HepG2 (cell line): ENCODE results near the gene ATRIP. TPM values are rescaled to one million over a fixed set of nuclear protein-coding genes. Genes with fewer than 3 reads are reported as not detected.

Experiments used
- ATAC-seq: fragments of 200-7000 bp; cut with Tn5 transposase; 3 replicates; pipeline ENCODE4 v1.9.1; 2020; ENCODE audit warnings: mild to moderate bottlenecking, moderate library complexity
- Bru-seq: library from RNA; stranded (reverse); fragments of 400-500 nt; gene quantifications from one replicate; lab custom pipeline; 2021; lab: Mats Ljungman, UMichigan
- BruChase-seq, 2 experiments: library from RNA; stranded (reverse); fragments of 400-500 nt; gene quantifications; one replicate each; lab custom pipeline; 2021; lab: Mats Ljungman, UMichigan
- BruUV-seq: library from RNA; stranded (reverse); fragments of 400-500 nt; replicated peaks from 2 replicates; lab custom pipeline; 2021; lab: Mats Ljungman, UMichigan
- CTCF ChIA-PET: fragments of 300-600 bp; formaldehyde crosslinking; extraction: SDS; loops from one replicate; lab custom pipeline; 2021; ENCODE audit warnings: low total read pairs, inconsistent platforms, low intra/inter-chr PET ratio; lab: Yijun Ruan, JAX
- POLR2A ChIA-PET: fragments of 350-600 bp; sonication (Branson Sonifier 250); formaldehyde crosslinking; loops from one replicate; lab custom pipeline; 2020; ENCODE audit warnings: antibody characterized with exemption, inconsistent platforms; lab: Yijun Ruan, JAX
- DNase-seq: peaks from one replicate; pipeline ENCODE4 v3.0.0-alpha.2; 2015; ENCODE audit warnings: low spot score
- FAIRE-seq: peaks from 3 replicates; lab custom pipeline; 2011; peaks lifted over from hg19 to GRCh38; lab: Jason Lieb, UNC
- H2AFZ ChIP-seq: one replicate; pipeline ENCODE4 v1.6.1; 2011; ENCODE audit warnings: low read length, inconsistent platforms
- H3K27ac ChIP-seq: fragments of 300-600 bp; 3 replicates; pipeline ENCODE4 v1.8.0; 2011; ENCODE audit warnings: mixed run types, mild to moderate bottlenecking, mixed read lengths, low read length, inconsistent platforms; ENCODE audit not compliant: insufficient read depth; ENCODE audit errors: extremely low read length
- H3K27me3 ChIP-seq, 2 experiments: fragments of 200-600 bp in 1 of 2; 2 replicates in 1 of 2; 3 replicates in 1 of 2; pipeline versions ENCODE4 v1.6.0 to v1.8.0; 2011; ENCODE audit warnings: low read length in 2 of 2, mild to moderate bottlenecking in 2 of 2, moderate library complexity in 2 of 2, inconsistent platforms in 1 of 2; ENCODE audit not compliant: insufficient read depth in 2 of 2, control insufficient read depth in 1 of 2
- H3K36me3 ChIP-seq, 2 experiments: fragments of 200-600 bp in 1 of 2; replicated peaks in 1 of 2; 2 replicates in 1 of 2; 3 replicates in 1 of 2; pipeline versions ENCODE4 v1.5.1 to v1.8.0; 2011; ENCODE audit warnings: low read length in 2 of 2, inconsistent platforms in 1 of 2; ENCODE audit not compliant: insufficient read depth in 2 of 2, control insufficient read depth in 1 of 2
- H3K4me1 ChIP-seq: 2 replicates; pipeline ENCODE4 v1.5.1; 2012; ENCODE audit warnings: low read length, inconsistent platforms; ENCODE audit not compliant: insufficient read depth
- H3K4me2 ChIP-seq: 2 replicates; pipeline ENCODE4 v1.6.0; 2011; ENCODE audit warnings: low read depth, low read length, inconsistent platforms
- H3K4me3 ChIP-seq, 3 experiments: fragments of 200-600 bp in 1 of 3; sonication (generic), shearing (Covaris generic) in 1 of 3; replicated peaks in 1 of 3; 2 replicates each; pipeline ENCODE4 v1.5.1; 2011 to 2016; ENCODE audit warnings: low read length in 3 of 3, inconsistent platforms in 2 of 3, low read depth in 2 of 3, mild to moderate bottlenecking in 2 of 3, control low read depth in 1 of 3, mixed read lengths in 1 of 3; ENCODE audit not compliant: insufficient read depth in 1 of 3
- H3K79me2 ChIP-seq: one replicate; pipeline ENCODE4 v1.6.1; 2011; ENCODE audit warnings: low read length, inconsistent platforms; ENCODE audit not compliant: insufficient read depth
- H3K9ac ChIP-seq: 2 replicates; pipeline ENCODE4 v1.6.0; 2011; ENCODE audit warnings: mild to moderate bottlenecking, low read depth, low read length, inconsistent platforms; ENCODE audit not compliant: insufficient read depth
- H3K9me3 ChIP-seq: 2 replicates; pipeline ENCODE4 v1.5.1; 2012; ENCODE audit warnings: mild to moderate bottlenecking, low read length
- H4K20me1 ChIP-seq: 2 replicates; pipeline ENCODE4 v1.6.0; 2011; ENCODE audit warnings: inconsistent platforms, mild to moderate bottlenecking, low read length, moderate library complexity; ENCODE audit not compliant: insufficient read depth
- CBX2 ChIP-seq, 2 experiments: fragments of 200-600 bp in 1 of 2; sonication (generic); formaldehyde crosslinking in 1 of 2; IDR thresholded peaks; 2 replicates each; pipeline versions ENCODE4 v1.7.0 to v1.8.1; 2018 to 2022; ENCODE audit warnings: low read depth in 2 of 2, low read length in 1 of 2, mild to moderate bottlenecking in 1 of 2, missing genetic modification reagents in 1 of 2
- ZNF574 ChIP-seq: sonication (generic); formaldehyde crosslinking; IDR thresholded peaks from 2 replicates; pipeline ENCODE4 v1.4.0; 2020; ENCODE audit warnings: missing genetic modification reagents
- ZNF766 ChIP-seq: sonication (generic); formaldehyde crosslinking; IDR thresholded peaks from 2 replicates; pipeline ENCODE4 v1.5.0; 2020; ENCODE audit warnings: missing genetic modification reagents, borderline replicate concordance
- WGBS: methylation state at CpG from one replicate; pipeline ENCODE4 v1.1.6; 2017; ENCODE audit warnings: low lambda C conversion rate; 5-methylcytosine and 5-hydroxymethylcytosine counted together
- in situ Hi-C: cut with HindIII; loops from 2 replicates; pipeline ENCODE4 v1.10.0; 2017; ENCODE audit warnings: low pct_unique_long_range_greater_than_20kb; ENCODE audit not compliant: extremely low pct_ligation_motif_present
- intact Hi-C: fragments of 100-400 bp; cut with micrococcal nuclease; formaldehyde crosslinking; loops from one replicate; pipeline ENCODE4 v1.10.0; 2022; ENCODE audit not compliant: unreplicated experiment
- long read RNA-seq, 2 experiments: library from RNA in 1 of 2; library from polyadenylated mRNA in 1 of 2; stranded (forward) in 1 of 2; unstranded in 1 of 2; transcript quantifications; one replicate each; pipeline ENCODE4 v2.0.0, GENCODE V29; 2019 to 2022
- polyA minus RNA-seq, 3 experiments: library from RNA; depleted of rRNA, polyadenylated mRNA; stranded (reverse); fragments of >200 nt; gene quantifications; 2 replicates each; pipeline ENCODE4 v1.2.3, GENCODE V29; 2011; ENCODE audit warnings: low replicate concordance in 1 of 3
- polyA plus RNA-seq, 8 experiments: library from polyadenylated mRNA; depleted of rRNA in 3 of 8; stranded (reverse) in 7 of 8; unstranded in 1 of 8; fragments of >200 nt; fragmentation: Illumina TruSeq in 4 of 8; extraction: Trizol in 4 of 8; gene quantifications; 2 replicates each; pipeline versions ENCODE4 v1.2.1 to v1.2.3, GENCODE V29; 2011 to 2016; ENCODE audit warnings: low read depth in 4 of 8, missing spikeins in 1 of 8, mixed read lengths in 1 of 8; ENCODE audit not compliant: insufficient read depth in 1 of 8
- total RNA-seq, 5 experiments: library from RNA; depleted of rRNA; stranded (reverse); fragments of >200 nt; fragmentation: Illumina TruSeq; extraction: Trizol; gene quantifications; 2 replicates each; pipeline ENCODE4 v1.2.3, GENCODE V29; 2016; ENCODE audit warnings: low read depth in 1 of 5
- TF ChIP-seq, protein P1 (sequence below): sonication (generic); formaldehyde crosslinking; IDR thresholded peaks from 2 replicates; pipeline ENCODE4 v1.4.0; 2020; ENCODE audit warnings: mild to moderate bottlenecking, low read depth, missing genetic modification reagents
- TF ChIP-seq, protein P2 (sequence below): sonication (generic); formaldehyde crosslinking; IDR thresholded peaks from 2 replicates; pipeline ENCODE4 v1.4.0; 2020; ENCODE audit warnings: mild to moderate bottlenecking, missing genetic modification reagents

ATRIP gene
- total RNA-seq (2016; rRNA removed; fragmentation: Illumina TruSeq; extraction: Trizol) = 11.4 and 12.5 TPM in 2 replicates
- 2.6 and 2.7 TPM in 2 replicates for total RNA-seq (2016; cell fraction: cytosol; rRNA removed; fragmentation: Illumina TruSeq; extraction: Trizol; ENCODE audit: low read depth)
- 9.5 and 10.4 TPM in 2 replicates for total RNA-seq (2016; cell fraction: insoluble cytoplasmic fraction; rRNA removed; fragmentation: Illumina TruSeq; extraction: Trizol)
- 2.4 and 3.4 TPM in 2 replicates for total RNA-seq (2016; cell fraction: membrane; rRNA removed; fragmentation: Illumina TruSeq; extraction: Trizol)
- 7.4 and 11.0 TPM in 2 replicates for total RNA-seq (2016; cell fraction: nucleus; rRNA removed; fragmentation: Illumina TruSeq; extraction: Trizol)
- 5.1 and 5.3 TPM in 2 replicates for polyA plus RNA-seq (2011; rRNA removed)
- polyA plus RNA-seq (2011; cell fraction: cytosol; rRNA removed) = 3.7 and 4.7 TPM in 2 replicates
- polyA plus RNA-seq (2011; cell fraction: nucleus; rRNA removed) = 12.6 and 13.3 TPM in 2 replicates
- 3.2 and 4.1 TPM in 2 replicates for polyA plus RNA-seq (2012)
- 0.97 and 1.0 TPM in 2 replicates for polyA plus RNA-seq (2016; cell fraction: cytosol; fragmentation: Illumina TruSeq; extraction: Trizol; ENCODE audit: low read depth)
- polyA plus RNA-seq (2016; cell fraction: insoluble cytoplasmic fraction; fragmentation: Illumina TruSeq; extraction: Trizol; ENCODE audit: low read depth) = 7.8 and 11.5 TPM in 2 replicates
- polyA plus RNA-seq (2016; cell fraction: membrane; fragmentation: Illumina TruSeq; extraction: Trizol; ENCODE audit: low read depth) = 1.2 and 1.5 TPM in 2 replicates
- 14.7 and 21.6 TPM in 2 replicates for polyA plus RNA-seq (2016; cell fraction: nucleus; fragmentation: Illumina TruSeq; extraction: Trizol; ENCODE audit: insufficient read depth, low read depth)
- polyA minus RNA-seq (2011; rRNA and poly(A)+ RNA removed; ENCODE audit: low replicate concordance) = 11.5 and 35.8 TPM in 2 replicates
- polyA minus RNA-seq (2011; cell fraction: cytosol; rRNA and poly(A)+ RNA removed) = 2.1 and 3.8 TPM in 2 replicates
- 5.2 and 9.8 TPM in 2 replicates for polyA minus RNA-seq (2011; cell fraction: nucleus; rRNA and poly(A)+ RNA removed)
- percentile 58 among the genes with signal in this experiment for Bru-seq, nascent RNA
- BruChase-seq, experiment 1, labeled RNA remaining after a 6-hour chase = percentile 62 among the genes with signal in this experiment
- BruChase-seq, experiment 2, labeled RNA remaining after a 2-hour chase = percentile 60 among the genes with signal in this experiment
- long read RNA-seq, experiment 1, full-length matches to known transcripts = 1 of 4 reads
- long read RNA-seq, experiment 1, partial matches to known transcripts = 1 of 4 reads
- long read RNA-seq, experiment 1, other reads (novel, unspliced or antisense) = 2 of 4 reads
- long read RNA-seq, experiment 2, full-length matches to known transcripts = 3 of 10 reads
- long read RNA-seq, experiment 2, partial matches to known transcripts = 4 of 10 reads
- long read RNA-seq, experiment 2, other reads (novel, unspliced or antisense) = 3 of 10 reads

- peak; percentile 92 for ATAC-seq
- H3K27ac ChIP-seq = peak within 1 kb of the TSS; percentile 78
- no peaks in the 10 kb centered on the region; a peak in 1 of 5 replicates for H3K27me3 ChIP-seq
- peaks cover 2 to 8% of the 10 kb centered on the region in 2 experiments; a peak in 2 of 5 replicates for H3K36me3 ChIP-seq
- no peak within 1 kb of the TSS for H2AFZ ChIP-seq
- peaks cover 20% of the 10 kb centered on the region for H3K79me2 ChIP-seq
- in situ Hi-C loops = no loop called here
- no CpG with 5 or more reads among the region's 91 CpGs for WGBS
- ChIA-PET CTCF (interaction anchor here (1.0 kb wide), 1 partner anchor 19 kb away, joined by 3 read pairs; no protein-coding TSS in a partner anchor), POLR2A (interaction anchor here (1.0 to 4.5 kb wide), 13 partner anchors 8 to 206 kb away, joined by 3 to 50 read pairs (median 5); partner anchors contain the start of genes PFKFB4, PLXNB1 and ZNF589)
- peak; percentile 80 for DNase-seq
- no TSS peak for BruUV-seq
- peak within 1 kb of the TSS; percentile 96 for H3K4me2 ChIP-seq
- H4K20me1 ChIP-seq = peaks cover 3% of the 10 kb centered on the region
- peaks cover 59% of the 10 kb centered on the region for H3K4me1 ChIP-seq
- intact Hi-C loops = no loop called here
- FAIRE-seq = no peak
- peak within 1 kb of the TSS; percentile 74 to 100 (median 86) for H3K4me3 ChIP-seq
- H3K9ac ChIP-seq = peak within 1 kb of the TSS; percentile 80
- H3K9me3 ChIP-seq = no peaks in the 10 kb centered on the region
- TF ChIP-seq CBX2 (IDR thresholded peaks at IDR 0.05; ENCODE audit: low read depth, low read length) (no peak), CBX2 (CRISPR knock-in tag; IDR thresholded peaks at IDR 0.05; ENCODE audit: low read depth) (no peak; the same call in 1 of the 2 replicates), ZNF574 (peak; percentile 89), ZNF766 (peak; percentile 79; the same call in 1 of the 2 replicates)
- TF ChIP-seq, protein P1, sequence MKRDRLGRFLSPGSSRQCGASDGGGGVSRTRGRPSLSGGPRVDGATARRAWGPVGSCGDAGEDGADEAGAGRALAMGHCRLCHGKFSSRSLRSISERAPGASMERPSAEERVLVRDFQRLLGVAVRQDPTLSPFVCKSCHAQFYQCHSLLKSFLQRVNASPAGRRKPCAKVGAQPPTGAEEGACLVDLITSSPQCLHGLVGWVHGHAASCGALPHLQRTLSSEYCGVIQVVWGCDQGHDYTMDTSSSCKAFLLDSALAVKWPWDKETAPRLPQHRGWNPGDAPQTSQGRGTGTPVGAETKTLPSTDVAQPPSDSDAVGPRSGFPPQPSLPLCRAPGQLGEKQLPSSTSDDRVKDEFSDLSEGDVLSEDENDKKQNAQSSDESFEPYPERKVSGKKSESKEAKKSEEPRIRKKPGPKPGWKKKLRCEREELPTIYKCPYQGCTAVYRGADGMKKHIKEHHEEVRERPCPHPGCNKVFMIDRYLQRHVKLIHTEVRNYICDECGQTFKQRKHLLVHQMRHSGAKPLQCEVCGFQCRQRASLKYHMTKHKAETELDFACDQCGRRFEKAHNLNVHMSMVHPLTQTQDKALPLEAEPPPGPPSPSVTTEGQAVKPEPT (CRISPR knock-in tag) = no peak
- TF ChIP-seq, protein P2, sequence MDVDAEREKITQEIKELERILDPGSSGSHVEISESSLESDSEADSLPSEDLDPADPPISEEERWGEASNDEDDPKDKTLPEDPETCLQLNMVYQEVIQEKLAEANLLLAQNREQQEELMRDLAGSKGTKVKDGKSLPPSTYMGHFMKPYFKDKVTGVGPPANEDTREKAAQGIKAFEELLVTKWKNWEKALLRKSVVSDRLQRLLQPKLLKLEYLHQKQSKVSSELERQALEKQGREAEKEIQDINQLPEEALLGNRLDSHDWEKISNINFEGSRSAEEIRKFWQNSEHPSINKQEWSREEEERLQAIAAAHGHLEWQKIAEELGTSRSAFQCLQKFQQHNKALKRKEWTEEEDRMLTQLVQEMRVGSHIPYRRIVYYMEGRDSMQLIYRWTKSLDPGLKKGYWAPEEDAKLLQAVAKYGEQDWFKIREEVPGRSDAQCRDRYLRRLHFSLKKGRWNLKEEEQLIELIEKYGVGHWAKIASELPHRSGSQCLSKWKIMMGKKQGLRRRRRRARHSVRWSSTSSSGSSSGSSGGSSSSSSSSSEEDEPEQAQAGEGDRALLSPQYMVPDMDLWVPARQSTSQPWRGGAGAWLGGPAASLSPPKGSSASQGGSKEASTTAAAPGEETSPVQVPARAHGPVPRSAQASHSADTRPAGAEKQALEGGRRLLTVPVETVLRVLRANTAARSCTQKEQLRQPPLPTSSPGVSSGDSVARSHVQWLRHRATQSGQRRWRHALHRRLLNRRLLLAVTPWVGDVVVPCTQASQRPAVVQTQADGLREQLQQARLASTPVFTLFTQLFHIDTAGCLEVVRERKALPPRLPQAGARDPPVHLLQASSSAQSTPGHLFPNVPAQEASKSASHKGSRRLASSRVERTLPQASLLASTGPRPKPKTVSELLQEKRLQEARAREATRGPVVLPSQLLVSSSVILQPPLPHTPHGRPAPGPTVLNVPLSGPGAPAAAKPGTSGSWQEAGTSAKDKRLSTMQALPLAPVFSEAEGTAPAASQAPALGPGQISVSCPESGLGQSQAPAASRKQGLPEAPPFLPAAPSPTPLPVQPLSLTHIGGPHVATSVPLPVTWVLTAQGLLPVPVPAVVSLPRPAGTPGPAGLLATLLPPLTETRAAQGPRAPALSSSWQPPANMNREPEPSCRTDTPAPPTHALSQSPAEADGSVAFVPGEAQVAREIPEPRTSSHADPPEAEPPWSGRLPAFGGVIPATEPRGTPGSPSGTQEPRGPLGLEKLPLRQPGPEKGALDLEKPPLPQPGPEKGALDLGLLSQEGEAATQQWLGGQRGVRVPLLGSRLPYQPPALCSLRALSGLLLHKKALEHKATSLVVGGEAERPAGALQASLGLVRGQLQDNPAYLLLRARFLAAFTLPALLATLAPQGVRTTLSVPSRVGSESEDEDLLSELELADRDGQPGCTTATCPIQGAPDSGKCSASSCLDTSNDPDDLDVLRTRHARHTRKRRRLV = no peak
Observed at GRCh38 chr3:48446425-48447193, at the start of gene ATRIP. ATRIP (plus strand) TSS chr3:48446737; CDS start chr3:48446846, 109 bp downstream.
